IPS DF 19.7 (cell line): ENCODE results near the gene MTHFD2.
"Not testable (repeated sequence)": the region's sequence is repeated elsewhere in the genome, so short reads cannot be mapped to it uniquely, and the experiment has no call there.

ENCODE experiments used
- DNase-seq: peaks from one replicate; pipeline ENCODE4 v3.0.0-alpha.2; 2013; ENCODE audit warnings: low read depth, low spot score

The MTHFD2 gene

GRCh38 chr2:74198461-74199274 lies at the start of gene MTHFD2:
Gene MTHFD2, plus strand, starts transcription at chr2:74198615. Its CDS starts 27 bp downstream, at chr2:74198642.
- DNase-seq, result peak; percentile 99

GRCh38 chr2:74149247-74149525 lies 49.2 kb upstream of the MTHFD2 start:
- no peak for DNase-seq

GRCh38 chr2:74149570-74150319 lies 48.7 kb upstream of the MTHFD2 start:
- DNase-seq, result no peak

- DNase-seq, result no peak
These were observed 45.5 kb upstream of the MTHFD2 start for GRCh38 chr2:74152954-74153353.

- no peak for DNase-seq
These were observed 42.6 kb upstream of the MTHFD2 start for GRCh38 chr2:74155830-74156229.

- DNase-seq, result no peak
These were observed 35.5 kb upstream of the MTHFD2 start for GRCh38 chr2:74162951-74163350.

- no peak for DNase-seq
These were observed 33.7 kb upstream of the MTHFD2 start for GRCh38 chr2:74164761-74165160.

- no peak for DNase-seq
These were observed 29.7 kb upstream of the MTHFD2 start for GRCh38 chr2:74168739-74169138.

GRCh38 chr2:74174909-74175308 lies 23.5 kb upstream of the MTHFD2 start:
- no peak for DNase-seq

GRCh38 chr2:74177696-74178095 lies 20.7 kb upstream of the MTHFD2 start:
- no peak for DNase-seq

- DNase-seq, result peak; percentile 88
These were observed 20.0 kb upstream of the MTHFD2 start, which contains the start of gene MOB1A for GRCh38 chr2:74178211-74179062. Gene MOB1A, minus strand, starts transcription at chr2:74178879. Its CDS starts 205 bp downstream, at chr2:74178674.

- DNase-seq, result no peak
These were observed 19.2 kb upstream of the MTHFD2 start for GRCh38 chr2:74179063-74179865.

GRCh38 chr2:74181739-74182138 lies 16.7 kb upstream of the MTHFD2 start:
- no peak for DNase-seq

GRCh38 chr2:74183878-74184277 lies 14.5 kb upstream of the MTHFD2 start:
- no peak for DNase-seq

GRCh38 chr2:74186038-74186437 lies 12.4 kb upstream of the MTHFD2 start:
- DNase-seq, result no peak

GRCh38 chr2:74186706-74187105 lies 11.7 kb upstream of the MTHFD2 start:
- DNase-seq, result not testable (repeated sequence)

GRCh38 chr2:74188018-74188601 lies 10.3 kb upstream of the MTHFD2 start:
- peak; percentile 20 for DNase-seq

GRCh38 chr2:74188696-74189095 lies 9.7 kb upstream of the MTHFD2 start:
- no peak for DNase-seq

GRCh38 chr2:74191596-74192380 lies 6.6 kb upstream of the MTHFD2 start:
- no peak for DNase-seq

- DNase-seq, result no peak
These were observed 3.6 kb upstream of the MTHFD2 start for GRCh38 chr2:74194799-74195198.
